Gastroesophageal sphincter (tissue), 4 donors: Measurements from ENCODE around the gene CASP9. TPM values are rescaled to one million over a fixed set of nuclear protein-coding genes. Genes with fewer than 3 reads are reported as not detected.

Source experiments
- ATAC-seq: fragments of 150-250 bp; one replicate; pipeline ENCODE4 v1.9.1; 2016; ENCODE audit warnings: mild to moderate bottlenecking, moderate library complexity
- H3K27ac ChIP-seq, 4 donors: fragments of 200-600 bp; sonication (generic) in 3 of 4; 1 replicate in 3 of 4; 2 replicates in 1 of 4; pipeline ENCODE4 v1.5.1; 2016 to 2019
- H3K27me3 ChIP-seq: fragments of 200-600 bp; sonication (generic); one replicate; pipeline ENCODE4 v1.5.1; 2019
- H3K36me3 ChIP-seq, 2 donors: fragments of 200-600 bp; sonication (generic); one replicate each; pipeline ENCODE4 v1.5.1; 2019; ENCODE audit warnings: control low read depth in 1 of 2
- H3K4me1 ChIP-seq, 3 donors: fragments of 200-600 bp; sonication (generic); 1 replicate in 2 of 3; 2 replicates in 1 of 3; pipeline ENCODE4 v1.5.1; 2016 to 2019; ENCODE audit warnings: control low read depth in 2 of 3
- H3K4me3 ChIP-seq, 2 donors: fragments of 200-600 bp; sonication (generic); one replicate each; pipeline ENCODE4 v1.5.1; 2019; ENCODE audit warnings: mild to moderate bottlenecking in 1 of 2, moderate library complexity in 1 of 2
- H3K9me3 ChIP-seq, 3 donors: fragments of 200-600 bp; sonication (generic); one replicate each; pipeline ENCODE4 v1.5.1; 2017 to 2019; ENCODE audit warnings: control low read depth in 2 of 3
- EP300 ChIP-seq: sonication (generic); formaldehyde crosslinking; IDR thresholded peaks from one replicate; pipeline ENCODE4 v1.6.1; 2017; ENCODE audit warnings: antibody characterized with exemption, mild to moderate bottlenecking
- POLR2A ChIP-seq, 2 donors: fragments of 450-650 bp; IDR thresholded peaks; one replicate each; pipeline ENCODE4 v1.6.1; 2017; ENCODE audit warnings: antibody characterized with exemption in 2 of 2, mild to moderate bottlenecking in 2 of 2, moderate library complexity in 1 of 2
- POLR2AphosphoS5 ChIP-seq: sonication (generic); formaldehyde crosslinking; IDR thresholded peaks from one replicate; pipeline ENCODE4 v1.6.1; 2017; ENCODE audit warnings: antibody characterized with exemption
- WGBS, 2 donors: methylation state at CpG; one replicate each; pipeline ENCODE4 v1.1.5; 2018; ENCODE audit warnings: low coverage in 1 of 2; 5-methylcytosine and 5-hydroxymethylcytosine counted together
- small RNA-seq, 4 donors: library from RNA; depleted of rRNA; stranded (forward); fragments of <200 nt; gene quantifications; one replicate each; pipeline ENCODE3, GENCODE V24; 2016
- total RNA-seq, 4 donors: library from RNA; depleted of rRNA; stranded (reverse); fragments of >200 nt; gene quantifications; one replicate each; pipeline ENCODE4 v1.1.0, GENCODE V29; 2016
- TF ChIP-seq, protein P1 (sequence below), 4 experiments: fragments of 200-600 bp in 2 of 4; fragments of 450-650 bp in 2 of 4; sonication (generic) in 1 of 4; IDR thresholded peaks; one replicate each; pipeline ENCODE4 v1.5.1; 2017 to 2019; ENCODE audit warnings: antibody characterized with exemption in 4 of 4, mild to moderate bottlenecking in 2 of 4, moderate library complexity in 2 of 4

Gene CASP9
- total RNA-seq, 4 donors from 2014 or later: 11.0 to 22.5 (median 14.3) TPM

GRCh38 chr1:15443281-15443680, 80.7 kb downstream of the CASP9 start:
- WGBS, 2 donors: 55 to 85% methylated on average over 2 to 5 of the region's 5 CpGs
- Histone ChIP-seq H3K4me3 (no peak overlapping the region), H3K27ac (no peak overlapping the region), H3K27me3 (no peaks in the 10 kb centered on the region), H3K9me3 (no peaks in the 10 kb centered on the region), H3K36me3 (no peaks in the 10 kb centered on the region), H3K4me1 (no peaks in the 10 kb centered on the region)
- no peak for TF ChIP-seq EP300
- TF ChIP-seq, protein P1, sequence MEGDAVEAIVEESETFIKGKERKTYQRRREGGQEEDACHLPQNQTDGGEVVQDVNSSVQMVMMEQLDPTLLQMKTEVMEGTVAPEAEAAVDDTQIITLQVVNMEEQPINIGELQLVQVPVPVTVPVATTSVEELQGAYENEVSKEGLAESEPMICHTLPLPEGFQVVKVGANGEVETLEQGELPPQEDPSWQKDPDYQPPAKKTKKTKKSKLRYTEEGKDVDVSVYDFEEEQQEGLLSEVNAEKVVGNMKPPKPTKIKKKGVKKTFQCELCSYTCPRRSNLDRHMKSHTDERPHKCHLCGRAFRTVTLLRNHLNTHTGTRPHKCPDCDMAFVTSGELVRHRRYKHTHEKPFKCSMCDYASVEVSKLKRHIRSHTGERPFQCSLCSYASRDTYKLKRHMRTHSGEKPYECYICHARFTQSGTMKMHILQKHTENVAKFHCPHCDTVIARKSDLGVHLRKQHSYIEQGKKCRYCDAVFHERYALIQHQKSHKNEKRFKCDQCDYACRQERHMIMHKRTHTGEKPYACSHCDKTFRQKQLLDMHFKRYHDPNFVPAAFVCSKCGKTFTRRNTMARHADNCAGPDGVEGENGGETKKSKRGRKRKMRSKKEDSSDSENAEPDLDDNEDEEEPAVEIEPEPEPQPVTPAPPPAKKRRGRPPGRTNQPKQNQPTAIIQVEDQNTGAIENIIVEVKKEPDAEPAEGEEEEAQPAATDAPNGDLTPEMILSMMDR (IDR thresholded peaks at IDR 0.05): no peak
- TF ChIP-seq POLR2AphosphoS5: no peak
- no peak for TF ChIP-seq POLR2A (IDR thresholded peaks at IDR 0.05)
- ATAC-seq: no peak

GRCh38 chr1:15442759-15443158, 81.3 kb downstream of the CASP9 start:
- Histone ChIP-seq H3K27me3 (no peaks in the 10 kb centered on the region), H3K4me1 (no peaks in the 10 kb centered on the region), H3K27ac (no peak overlapping the region), H3K36me3 (no peaks in the 10 kb centered on the region), H3K9me3 (no peaks in the 10 kb centered on the region), H3K4me3 (no peak overlapping the region)
- 85 to 94% methylated on average over 4 to 5 of the region's 5 CpGs for WGBS, 2 donors
- no peak for ATAC-seq
- TF ChIP-seq, protein P1 (IDR thresholded peaks at IDR 0.05): no peak

DNA sequence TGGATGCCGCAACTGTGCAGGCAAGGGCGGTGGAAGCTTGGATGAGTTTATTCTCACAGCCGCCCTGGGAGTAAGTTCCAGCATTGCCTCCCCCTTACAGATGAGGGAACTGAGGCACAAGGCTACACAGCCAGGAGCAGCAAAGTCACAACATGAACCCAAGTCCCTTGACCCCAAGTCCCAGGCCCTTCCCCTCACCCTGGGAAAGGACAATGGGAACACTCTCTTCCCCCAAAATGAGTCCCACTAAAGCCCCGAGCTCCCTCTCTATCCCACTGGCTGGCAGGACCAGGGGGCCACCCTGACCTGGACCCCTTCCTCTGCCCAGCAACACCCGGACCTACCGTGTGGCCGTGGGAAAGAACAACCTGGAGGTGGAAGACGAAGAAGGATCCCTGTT, 81.9 kb downstream of the CASP9 start:
- TF ChIP-seq POLR2A (IDR thresholded peaks at IDR 0.05): no peak
- no peak for TF ChIP-seq EP300
- TF ChIP-seq POLR2AphosphoS5: no peak
- TF ChIP-seq, protein P1 (IDR thresholded peaks at IDR 0.05): no peak
- no peak for ATAC-seq
- no peaks in the 10 kb centered on the region for H3K9me3 ChIP-seq
- no peak overlapping the region for H3K4me3 ChIP-seq
- H3K36me3 ChIP-seq: no peaks in the 10 kb centered on the region
- H3K27me3 ChIP-seq: no peaks in the 10 kb centered on the region
- 100% methylated on average over 1 of the region's 8 CpGs; no CpG with 5 or more reads in 1 of the 2 donors for WGBS, 2 donors
- H3K27ac ChIP-seq: no peak overlapping the region
- no peaks in the 10 kb centered on the region for H3K4me1 ChIP-seq

Small RNAs within 50 kb of the gene (small RNA-seq; reads per million reads assigned to genes)
- 0 reads per million in 4 donors for gene SCARNA21B

Other genes with a start within 250 kb of the CASP9 start
- 10 to 100 TPM; 26.3 to 60.7 (median 53.7) TPM for gene EFHD2, start 114.3 kb downstream of the CASP9 start, total RNA-seq
- not detected for gene CTRC, start 85.8 kb downstream of the CASP9 start, total RNA-seq
- not detected for gene CELA2A, start 67.5 kb downstream of the CASP9 start, total RNA-seq
- not detected for gene CELA2B, start 48.1 kb downstream of the CASP9 start, total RNA-seq
- 10 to 100 TPM; 10.2 to 18.7 (median 13.8) TPM for gene DNAJC16, start 2.6 kb upstream of the CASP9 start, total RNA-seq
- gene AGMAT, start 60.8 kb upstream of the CASP9 start, total RNA-seq: not detected
- gene DDI2, start 93.2 kb upstream of the CASP9 start, total RNA-seq: 10 to 100 TPM; 14.3 to 37.2 (median 16.5) TPM
- gene PLEKHM2, start 160.1 kb upstream of the CASP9 start, total RNA-seq: 10 to 100 TPM; 32.1 to 65.2 (median 41.8) TPM
- 1 to 10 TPM in 2 of 4 donors, under 1 TPM in 2; 0.10 to 2.0 (median 1.1) TPM for gene SLC25A34, start 212.0 kb upstream of the CASP9 start, total RNA-seq
- gene TMEM82, start 218.3 kb upstream of the CASP9 start, total RNA-seq: not detected
- gene FBLIM1, start 234.6 kb upstream of the CASP9 start, total RNA-seq: 100 to 1,000 TPM in 1 of 4 donors, 10 to 100 TPM in 3; 40.4 to 106 (median 47.0) TPM